Gastrocnemius medialis (tissue), 4 donors: ENCODE data around the gene CXCL3. TPM values are rescaled to one million over a fixed set of nuclear protein-coding genes. Genes with fewer than 3 reads are reported as not detected.
"Not testable (repeated sequence)": the region's sequence is repeated elsewhere in the genome, so short reads cannot be mapped to it uniquely, and the experiment has no call there.

Source experiments
- ATAC-seq, 2 donors: fragments of 150-250 bp; one replicate each; pipeline ENCODE4 v1.9.1; 2016
- DNase-seq, 2 donors: peaks; one replicate each; pipeline ENCODE4 v3.0.0-alpha.2; 2019
- H3K27ac ChIP-seq, 4 donors: fragments of 200-600 bp; sonication (generic); 1 replicate in 1 of 4; 2 replicates in 3 of 4; pipeline ENCODE4 v1.5.1; 2016 to 2018; ENCODE audit warnings: mild to moderate bottlenecking in 2 of 4, moderate library complexity in 1 of 4
- H3K27me3 ChIP-seq, 3 donors: fragments of 200-600 bp; sonication (generic) in 2 of 3; 1 replicate in 1 of 3; 2 replicates in 2 of 3; pipeline versions ENCODE4 v1.5.1 to v1.6.0; 2016 to 2019; ENCODE audit warnings: mild to moderate bottlenecking in 1 of 3, moderate library complexity in 1 of 3
- H3K36me3 ChIP-seq, 2 donors: fragments of 200-600 bp; sonication (generic) in 1 of 2; one replicate each; pipeline ENCODE4 v1.5.1; 2017 to 2018
- H3K4me1 ChIP-seq, 2 donors: fragments of 200-600 bp; sonication (generic) in 1 of 2; one replicate each; pipeline ENCODE4 v1.5.1; 2016 to 2017; ENCODE audit warnings: mild to moderate bottlenecking in 2 of 2
- H3K4me3 ChIP-seq, 4 donors: fragments of 200-600 bp; sonication (generic) in 3 of 4; 1 replicate in 1 of 4; 2 replicates in 3 of 4; pipeline ENCODE4 v1.5.1; 2016 to 2019; ENCODE audit warnings: mild to moderate bottlenecking in 2 of 4
- H3K9me3 ChIP-seq, 3 donors: fragments of 200-600 bp; sonication (generic) in 2 of 3; 1 replicate in 1 of 3; 2 replicates in 2 of 3; pipeline ENCODE4 v1.5.1; 2016 to 2019
- POLR2A ChIP-seq, 2 donors: fragments of 450-650 bp; IDR thresholded peaks; one replicate each; pipeline ENCODE4 v1.6.1; 2017; ENCODE audit warnings: antibody characterized with exemption in 2 of 2, mild to moderate bottlenecking in 2 of 2, moderate library complexity in 2 of 2
- in situ Hi-C, 4 donors: fragments of 200-750 bp; cut with MboI; loops; one replicate each; pipeline versions ENCODE4 v1.15.0 to v1.8.0; 2017; ENCODE audit warnings: low sequenced_read_pairs in 4 of 4
- intact Hi-C: fragments of 100-400 bp; cut with DNase I; formaldehyde crosslinking; loops from one replicate; pipeline ENCODE4 v1.15.1; 2023; ENCODE audit warnings: low total_unique reads
- total RNA-seq, 4 donors: library from RNA; depleted of rRNA; stranded (reverse); fragments of >200 nt; gene quantifications; one replicate each; pipeline versions ENCODE4 v1.1.0 to v1.2.3, GENCODE V29; 2016
- TF ChIP-seq, protein P1 (sequence below), 5 experiments: fragments of 450-650 bp in 3 of 5; fragments of 200-600 bp in 2 of 5; sonication (generic) in 2 of 5; IDR thresholded peaks in 4 of 5; conservative IDR thresholded peaks in 1 of 5; 1 replicate in 4 of 5; 2 replicates in 1 of 5; pipeline ENCODE4 v1.5.1; 2016 to 2019; ENCODE audit warnings: antibody characterized with exemption in 5 of 5, mild to moderate bottlenecking in 3 of 5, moderate library complexity in 3 of 5

The CXCL3 gene
- total RNA-seq, 4 donors from 2014 or later, result 0.84 TPM; not detected in 3

DNA sequence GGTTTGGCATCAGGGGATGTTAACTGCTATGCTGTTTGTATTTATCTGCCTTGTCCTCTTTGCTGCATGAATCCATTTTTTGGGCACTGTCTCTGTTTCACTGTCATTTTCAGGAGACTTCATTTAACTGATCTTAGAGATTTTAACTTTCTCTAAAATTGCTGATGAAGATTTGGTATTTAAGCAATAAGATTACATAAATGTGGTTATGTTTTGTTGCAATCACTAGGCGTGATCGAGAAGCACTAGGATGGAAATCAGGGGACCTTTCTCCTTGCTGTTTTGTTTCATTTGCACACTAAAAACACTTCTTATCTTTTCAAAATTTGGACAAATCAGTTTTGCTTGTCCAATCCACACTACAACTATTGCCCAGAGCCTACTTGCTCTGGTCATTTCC is 45.1 kb upstream of the CXCL3 start:
- in situ Hi-C loops, result no loop called here
- H3K9me3 ChIP-seq, result no peaks in the 10 kb centered on the region
- H3K27me3 ChIP-seq, result no peaks in the 10 kb centered on the region
- no peak for DNase-seq
- H3K36me3 ChIP-seq, result no peaks in the 10 kb centered on the region
- no peak overlapping the region for H3K4me3 ChIP-seq
- intact Hi-C loops, result no loop called here
- H3K4me1 ChIP-seq, result no peaks in the 10 kb centered on the region
- no peak for ATAC-seq
- H3K27ac ChIP-seq, result no peak overlapping the region
- TF ChIP-seq, protein P1, sequence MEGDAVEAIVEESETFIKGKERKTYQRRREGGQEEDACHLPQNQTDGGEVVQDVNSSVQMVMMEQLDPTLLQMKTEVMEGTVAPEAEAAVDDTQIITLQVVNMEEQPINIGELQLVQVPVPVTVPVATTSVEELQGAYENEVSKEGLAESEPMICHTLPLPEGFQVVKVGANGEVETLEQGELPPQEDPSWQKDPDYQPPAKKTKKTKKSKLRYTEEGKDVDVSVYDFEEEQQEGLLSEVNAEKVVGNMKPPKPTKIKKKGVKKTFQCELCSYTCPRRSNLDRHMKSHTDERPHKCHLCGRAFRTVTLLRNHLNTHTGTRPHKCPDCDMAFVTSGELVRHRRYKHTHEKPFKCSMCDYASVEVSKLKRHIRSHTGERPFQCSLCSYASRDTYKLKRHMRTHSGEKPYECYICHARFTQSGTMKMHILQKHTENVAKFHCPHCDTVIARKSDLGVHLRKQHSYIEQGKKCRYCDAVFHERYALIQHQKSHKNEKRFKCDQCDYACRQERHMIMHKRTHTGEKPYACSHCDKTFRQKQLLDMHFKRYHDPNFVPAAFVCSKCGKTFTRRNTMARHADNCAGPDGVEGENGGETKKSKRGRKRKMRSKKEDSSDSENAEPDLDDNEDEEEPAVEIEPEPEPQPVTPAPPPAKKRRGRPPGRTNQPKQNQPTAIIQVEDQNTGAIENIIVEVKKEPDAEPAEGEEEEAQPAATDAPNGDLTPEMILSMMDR (IDR thresholded peaks at IDR 0.05 in 4 of 5, conservative IDR thresholded peaks at IDR 0.05 in 1 of 5), result no peak
- TF ChIP-seq POLR2A (IDR thresholded peaks at IDR 0.05), result no peak

DNA sequence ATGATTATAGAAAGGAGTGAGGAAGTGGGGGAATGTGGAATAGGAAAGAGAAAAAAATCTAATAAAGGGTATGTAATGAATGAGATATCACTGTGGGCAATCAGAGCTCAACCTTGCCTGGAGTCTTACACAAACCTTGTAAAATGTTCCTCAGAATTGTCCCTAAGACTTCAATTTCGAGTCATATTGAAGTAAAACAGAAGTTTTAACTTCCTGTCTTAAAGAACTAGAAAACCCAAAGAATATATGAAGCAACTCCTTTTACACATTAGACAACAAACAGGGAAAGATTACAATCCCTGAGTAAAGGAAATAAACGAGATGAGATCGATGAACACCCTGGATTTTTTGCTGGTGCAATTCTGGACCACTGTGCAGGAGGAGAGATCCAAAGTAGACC is 42.5 kb upstream of the CXCL3 start:
- Histone ChIP-seq H3K9me3 (no peaks in the 10 kb centered on the region), H3K27me3 (no peaks in the 10 kb centered on the region), H3K4me3 (no peak overlapping the region), H3K4me1 (no peaks in the 10 kb centered on the region), H3K27ac (no peak overlapping the region), H3K36me3 (no peaks in the 10 kb centered on the region)
- DNase-seq (no peak), ATAC-seq (no peak)
- in situ Hi-C loops, result no loop called here
- TF ChIP-seq, protein P1 (IDR thresholded peaks at IDR 0.05 in 4 of 5, conservative IDR thresholded peaks at IDR 0.05 in 1 of 5), result no peak
- no peak for TF ChIP-seq POLR2A (IDR thresholded peaks at IDR 0.05)
- intact Hi-C loops, result no loop called here

DNA sequence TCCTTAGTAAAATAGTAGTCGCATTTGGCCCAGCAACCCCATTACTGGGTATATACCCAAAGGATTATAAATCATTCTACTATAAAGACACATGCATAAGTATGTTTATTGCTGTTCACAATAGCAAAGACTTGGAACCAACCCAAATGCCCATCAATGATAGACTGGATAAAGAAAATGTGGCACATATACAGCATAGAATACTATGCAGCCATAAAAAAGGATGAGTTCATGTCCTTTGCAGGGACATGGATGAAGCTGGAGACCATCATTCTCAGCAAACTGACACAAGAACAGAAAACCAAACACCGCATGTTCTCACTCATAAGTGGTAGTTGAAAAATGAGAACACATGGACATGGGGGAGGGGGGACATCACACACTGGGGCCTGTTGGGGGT is 41.9 kb upstream of the CXCL3 start:
- H3K36me3 ChIP-seq, H3K9me3 ChIP-seq, H3K4me1 ChIP-seq, DNase-seq, intact Hi-C loops, H3K4me3 ChIP-seq, H3K27ac ChIP-seq, in situ Hi-C loops, H3K27me3 ChIP-seq, ATAC-seq: not testable (repeated sequence)

DNA sequence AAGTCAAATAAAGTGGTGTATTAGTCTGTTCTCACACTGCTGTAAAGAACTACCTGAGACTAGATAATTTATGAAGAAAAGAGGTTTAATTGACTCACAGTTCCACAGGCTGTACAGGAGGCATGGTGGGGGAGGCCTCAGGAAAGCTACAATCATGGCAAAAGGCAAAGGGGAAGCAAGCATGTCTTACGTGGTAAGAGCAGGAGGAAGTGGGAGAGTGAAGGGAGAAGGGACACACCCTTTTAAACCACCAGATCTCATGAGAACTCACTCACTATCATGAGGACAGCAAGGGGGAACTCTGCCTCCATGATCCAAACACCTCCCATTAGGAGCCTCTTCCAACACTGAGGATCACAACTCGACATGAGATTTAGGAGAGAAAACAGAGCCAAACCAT is 40.5 kb upstream of the CXCL3 start:
- H3K4me1 ChIP-seq, H3K27me3 ChIP-seq, DNase-seq, H3K36me3 ChIP-seq, H3K9me3 ChIP-seq, in situ Hi-C loops, H3K4me3 ChIP-seq, H3K27ac ChIP-seq, ATAC-seq, intact Hi-C loops: not testable (repeated sequence)

DNA sequence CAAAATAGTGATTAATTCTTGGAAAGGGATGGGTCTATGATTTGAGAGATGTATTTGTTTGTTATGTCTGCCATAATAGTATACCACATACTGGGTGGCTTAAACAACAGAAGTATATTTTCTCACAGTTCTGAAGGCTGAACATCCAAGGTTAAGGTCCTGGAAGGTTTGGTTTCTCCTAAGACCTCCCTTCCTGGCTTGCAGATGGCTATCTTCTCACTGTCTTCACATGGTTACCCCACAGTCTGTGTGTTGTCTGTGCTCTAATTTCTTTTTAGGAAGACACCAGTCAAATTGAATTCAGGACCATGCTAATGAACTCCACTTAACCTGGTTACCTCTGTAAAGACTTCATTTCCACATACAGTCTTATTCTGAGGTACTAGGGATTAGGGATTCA is 34.9 kb upstream of the CXCL3 start:
- no peak overlapping the region for H3K4me3 ChIP-seq
- ATAC-seq (no peak), DNase-seq (no peak)
- no peaks in the 10 kb centered on the region for H3K9me3 ChIP-seq
- no peaks in the 10 kb centered on the region for H3K36me3 ChIP-seq
- intact Hi-C loops, result no loop called here
- TF ChIP-seq, protein P1 (IDR thresholded peaks at IDR 0.05 in 4 of 5, conservative IDR thresholded peaks at IDR 0.05 in 1 of 5), result no peak
- H3K4me1 ChIP-seq, result no peaks in the 10 kb centered on the region
- H3K27ac ChIP-seq, result no peak overlapping the region
- H3K27me3 ChIP-seq, result no peaks in the 10 kb centered on the region
- in situ Hi-C loops, result no loop called here

DNA sequence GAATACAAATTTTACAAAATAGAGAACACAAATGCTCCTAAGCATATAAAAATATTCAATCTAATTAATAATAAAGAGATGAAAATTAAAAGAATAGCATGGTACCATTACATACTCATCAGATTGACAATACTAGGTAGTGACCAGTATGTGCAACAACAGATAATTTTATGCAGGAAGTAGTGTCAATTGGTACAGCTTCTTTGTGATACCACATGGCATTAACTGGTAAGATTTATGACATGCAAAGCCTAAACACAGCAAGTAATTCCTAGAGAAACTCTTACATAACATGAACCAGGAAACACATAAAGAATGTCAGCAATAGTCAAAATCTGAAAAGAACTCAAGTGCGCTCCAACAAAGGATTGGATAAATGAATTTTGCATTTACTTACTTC is 34.2 kb upstream of the CXCL3 start:
- intact Hi-C loops (no loop called here), in situ Hi-C loops (no loop called here)

More for the DNA sequence above, 34.2 kb upstream of the CXCL3 start:
- ATAC-seq (no peak), DNase-seq (no peak)
- Histone ChIP-seq H3K4me1 (no peaks in the 10 kb centered on the region), H3K27ac (no peak overlapping the region), H3K27me3 (no peaks in the 10 kb centered on the region), H3K36me3 (no peaks in the 10 kb centered on the region), H3K9me3 (no peaks in the 10 kb centered on the region), H3K4me3 (no peak overlapping the region)
- TF ChIP-seq, protein P1 (IDR thresholded peaks at IDR 0.05 in 4 of 5, conservative IDR thresholded peaks at IDR 0.05 in 1 of 5), result no peak
- TF ChIP-seq POLR2A (IDR thresholded peaks at IDR 0.05), result no peak
